IMR-90 (cell line): ENCODE data around the gene CDK6. TPM values are rescaled to one million over a fixed set of nuclear protein-coding genes. Genes with fewer than 3 reads are reported as not detected.

Experiments used
- ATAC-seq: fragments of 200-7000 bp; cut with Tn5 transposase; 2 replicates; pipeline ENCODE4 v1.9.1; 2020; ENCODE audit warnings: low read depth, mild to moderate bottlenecking, moderate library complexity
- BruUV-seq: library from RNA; stranded (reverse); fragments of 400-500 nt; replicated peaks from 2 replicates; lab custom pipeline; 2021; lab: Mats Ljungman, UMichigan
- CTCF ChIA-PET: fragments of 300-600 bp; formaldehyde crosslinking; extraction: SDS; loops from one replicate; lab custom pipeline; 2021; ENCODE audit warnings: antibody characterized with exemption; lab: Yijun Ruan, JAX
- POLR2A ChIA-PET: fragments of 300-600 bp; sonication (Branson Sonifier 250); formaldehyde crosslinking; loops from one replicate; lab custom pipeline; 2022; ENCODE audit warnings: antibody characterized with exemption; ENCODE audit not compliant: unreplicated experiment; lab: Charles Lee
- DNase-seq: peaks from one replicate; pipeline ENCODE4 v3.0.0; 2013
- H2AFZ ChIP-seq: replicated peaks from 2 replicates; pipeline ENCODE3; 2013; ENCODE audit warnings: low read length, mild to moderate bottlenecking; ENCODE audit not compliant: poor library complexity
- H2AK5ac ChIP-seq: 2 replicates; pipeline ENCODE4 v1.6.1; 2013; ENCODE audit warnings: low read depth, low read length, inconsistent platforms
- H2AK9ac ChIP-seq: replicated peaks from 2 replicates; pipeline ENCODE3; 2013; ENCODE audit warnings: mild to moderate bottlenecking, low read depth, low read length, moderate library complexity; ENCODE audit not compliant: poor library complexity
- H2BK120ac ChIP-seq: 2 replicates; pipeline ENCODE4 v1.6.1; 2013; ENCODE audit warnings: low read depth, low read length, inconsistent platforms
- H2BK15ac ChIP-seq: 3 replicates; pipeline ENCODE4 v1.6.1; 2013; ENCODE audit warnings: low read depth, low read length, inconsistent platforms
- H2BK20ac ChIP-seq: 2 replicates; pipeline ENCODE4 v1.6.1; 2013; ENCODE audit warnings: low read depth, mild to moderate bottlenecking, inconsistent platforms, low read length, moderate library complexity
- H2BK5ac ChIP-seq: 2 replicates; pipeline ENCODE4 v1.6.1; 2013; ENCODE audit warnings: mild to moderate bottlenecking, low read depth, low read length, inconsistent platforms; ENCODE audit not compliant: poor library complexity, severe bottlenecking
- H3K14ac ChIP-seq: replicated peaks from 2 replicates; pipeline ENCODE4 v1.6.1; 2013; ENCODE audit warnings: low read depth, low read length, inconsistent platforms
- H3K18ac ChIP-seq: 2 replicates; pipeline ENCODE4 v1.6.1; 2013; ENCODE audit warnings: low read depth, low read length, control low read depth
- H3K23ac ChIP-seq: 2 replicates; pipeline ENCODE4 v1.6.1; 2013; ENCODE audit warnings: low read depth, low read length, inconsistent platforms
- H3K27ac ChIP-seq: 2 replicates; pipeline ENCODE4 v1.5.1; 2013; ENCODE audit warnings: mild to moderate bottlenecking, control low read depth, low read length; ENCODE audit not compliant: insufficient read depth
- H3K27me3 ChIP-seq: 2 replicates; pipeline ENCODE4 v1.6.1; 2013; ENCODE audit warnings: low read length; ENCODE audit not compliant: control insufficient read depth, insufficient read depth
- H3K36me3 ChIP-seq: 2 replicates; pipeline ENCODE4 v1.6.1; 2013; ENCODE audit warnings: low read length, mixed read lengths; ENCODE audit not compliant: control insufficient read depth, insufficient read depth
- H3K4ac ChIP-seq: 2 replicates; pipeline ENCODE4 v1.6.1; 2013; ENCODE audit warnings: low read depth, low read length, inconsistent platforms
- H3K4me1 ChIP-seq: 2 replicates; pipeline ENCODE4 v1.6.1; 2013; ENCODE audit warnings: low read length, mixed read lengths; ENCODE audit not compliant: control insufficient read depth, insufficient read depth
- H3K4me2 ChIP-seq: 2 replicates; pipeline ENCODE4 v1.6.1; 2013; ENCODE audit warnings: low read depth, mild to moderate bottlenecking, control low read depth, low read length, moderate library complexity
- H3K4me3 ChIP-seq: 2 replicates; pipeline ENCODE4 v1.5.1; 2013; ENCODE audit warnings: low read depth, mild to moderate bottlenecking, control low read depth, low read length, moderate library complexity; ENCODE audit not compliant: insufficient read depth
- H3K56ac ChIP-seq: 2 replicates; pipeline ENCODE4 v1.6.1; 2013; ENCODE audit warnings: low read length, inconsistent platforms; ENCODE audit not compliant: insufficient read depth; ENCODE audit errors: extremely low read depth
- H3K79me1 ChIP-seq, 2 experiments: 2 replicates each; pipeline ENCODE4 v1.6.1; 2013; ENCODE audit warnings: low read length in 2 of 2, inconsistent platforms in 1 of 2, low read depth in 1 of 2
- H3K9ac ChIP-seq: 2 replicates; pipeline ENCODE4 v1.6.1; 2013; ENCODE audit warnings: low read depth, low read length, control low read depth
- H3K9me1 ChIP-seq: 2 replicates; pipeline ENCODE4 v1.6.1; 2013; ENCODE audit warnings: low read length, inconsistent platforms; ENCODE audit not compliant: insufficient read depth
- H3K9me3 ChIP-seq: 2 replicates; pipeline ENCODE4 v1.6.1; 2013; ENCODE audit warnings: low read length; ENCODE audit not compliant: control insufficient read depth, insufficient read depth
- H4K20me1 ChIP-seq: 2 replicates; pipeline ENCODE4 v1.6.1; 2013; ENCODE audit warnings: low read length, inconsistent platforms; ENCODE audit not compliant: insufficient read depth
- H4K5ac ChIP-seq: 2 replicates; pipeline ENCODE4 v1.6.1; 2013; ENCODE audit warnings: mild to moderate bottlenecking, low read depth, low read length, control low read depth
- H4K8ac ChIP-seq, 2 experiments: 2 replicates each; pipeline ENCODE4 v1.6.1; 2013; ENCODE audit warnings: low read depth in 2 of 2, low read length in 2 of 2, control low read depth in 1 of 2, inconsistent platforms in 1 of 2
- H4K91ac ChIP-seq: 2 replicates; pipeline ENCODE4 v1.6.1; 2013; ENCODE audit warnings: low read depth, low read length, inconsistent platforms; ENCODE audit not compliant: insufficient read depth
- CHD1 ChIP-seq: IDR thresholded peaks from 2 replicates; pipeline ENCODE4 v1.6.1; 2012; ENCODE audit warnings: low read depth, low read length, improper control_type of control experiment
- FOS ChIP-seq: fragments of 150-350 bp; IDR thresholded peaks from 2 replicates; pipeline ENCODE4 v1.6.1; 2016; ENCODE audit warnings: low read depth, low read length
- MAFK ChIP-seq: IDR thresholded peaks from 2 replicates; pipeline ENCODE4 v1.6.1; 2012; ENCODE audit warnings: low read depth, low read length, improper control_type of control experiment
- MAZ ChIP-seq: IDR thresholded peaks from 2 replicates; pipeline ENCODE4 v1.6.1; 2012; ENCODE audit warnings: low read depth, mild to moderate bottlenecking, low read length, improper control_type of control experiment, moderate library complexity, borderline replicate concordance
- MXI1 ChIP-seq: IDR thresholded peaks from 2 replicates; pipeline ENCODE4 v1.6.1; 2012; ENCODE audit warnings: low read depth, mild to moderate bottlenecking, low read length, moderate library complexity, borderline replicate concordance
- NFE2L2 ChIP-seq: fragments of 150-350 bp; IDR thresholded peaks from 2 replicates; pipeline ENCODE4 v1.6.1; 2016; ENCODE audit warnings: low read depth, mild to moderate bottlenecking, low read length
- RAD21 ChIP-seq: IDR thresholded peaks from 2 replicates; pipeline ENCODE4 v1.6.1; 2012; ENCODE audit warnings: low read length, improper control_type of control experiment
- RCOR1 ChIP-seq: IDR thresholded peaks from 2 replicates; pipeline ENCODE4 v1.6.1; 2012; ENCODE audit warnings: mild to moderate bottlenecking, low read length, improper control_type of control experiment; ENCODE audit not compliant: insufficient replicate concordance
- whole genome bisulfite sequencing, 2 experiments: methylation state at CpG; one replicate each; pipeline versions ENCODE4 v1.1.5 to v1.1.7; 2013; ENCODE audit warnings: missing lambda C conversion rate in 2 of 2; ENCODE audit not compliant: insufficient read length in 1 of 2; ENCODE audit errors: extremely low coverage in 2 of 2; 5-methylcytosine and 5-hydroxymethylcytosine counted together
- dilution Hi-C: fragments of 300-500 bp; cut with HindIII; formaldehyde crosslinking; loops from one replicate; pipeline ENCODE4 v1.14.3; 2018; ENCODE audit warnings: low sequenced_read_pairs; ENCODE audit not compliant: unreplicated experiment
- in situ Hi-C: fragments of 300-500 bp; cut with MboI; formaldehyde crosslinking; loops from 3 replicates; pipeline ENCODE4 v1.14.3; 2019; ENCODE audit warnings: low sequenced_read_pairs, inconsistent platforms, mixed read lengths
- intact Hi-C: fragments of 100-400 bp; cut with micrococcal nuclease; formaldehyde crosslinking; loops from 2 replicates; pipeline ENCODE4 v1.10.0; 2022
- polyA plus RNA-seq, 3 experiments: library from polyadenylated mRNA; depleted of rRNA; stranded (reverse); fragments of >200 nt; gene quantifications; 2 replicates each; pipeline ENCODE4 v1.2.3, GENCODE V29; 2012; ENCODE audit warnings: low replicate concordance in 1 of 3
- total RNA-seq: library from RNA; depleted of rRNA; stranded (reverse); fragments of >200 nt; gene quantifications from 2 replicates; pipeline ENCODE4 v1.2.3, GENCODE V29; 2012
- TF ChIP-seq, protein P1 (sequence below): fragments of 150-350 bp; IDR thresholded peaks from 2 replicates; pipeline ENCODE4 v1.6.1; 2016; ENCODE audit warnings: low read depth, mild to moderate bottlenecking, low read length, moderate library complexity, borderline replicate concordance
- TF ChIP-seq, protein P2 (sequence below): conservative IDR thresholded peaks from 2 replicates; pipeline ENCODE4 v1.5.1; 2012; ENCODE audit warnings: mild to moderate bottlenecking, low read depth, low read length, improper control_type of control experiment
- TF ChIP-seq, protein P3 (sequence below): fragments of 150-350 bp; IDR thresholded peaks from 2 replicates; pipeline ENCODE4 v1.6.1; 2017; ENCODE audit warnings: mild to moderate bottlenecking, antibody characterized with exemption, low read length, low read depth

Gene CDK6
- total and polyA plus RNA-seq, 2 of the 4 experiments (the other 2 are of a cell fraction), result 21.5 to 195 TPM

DNA sequence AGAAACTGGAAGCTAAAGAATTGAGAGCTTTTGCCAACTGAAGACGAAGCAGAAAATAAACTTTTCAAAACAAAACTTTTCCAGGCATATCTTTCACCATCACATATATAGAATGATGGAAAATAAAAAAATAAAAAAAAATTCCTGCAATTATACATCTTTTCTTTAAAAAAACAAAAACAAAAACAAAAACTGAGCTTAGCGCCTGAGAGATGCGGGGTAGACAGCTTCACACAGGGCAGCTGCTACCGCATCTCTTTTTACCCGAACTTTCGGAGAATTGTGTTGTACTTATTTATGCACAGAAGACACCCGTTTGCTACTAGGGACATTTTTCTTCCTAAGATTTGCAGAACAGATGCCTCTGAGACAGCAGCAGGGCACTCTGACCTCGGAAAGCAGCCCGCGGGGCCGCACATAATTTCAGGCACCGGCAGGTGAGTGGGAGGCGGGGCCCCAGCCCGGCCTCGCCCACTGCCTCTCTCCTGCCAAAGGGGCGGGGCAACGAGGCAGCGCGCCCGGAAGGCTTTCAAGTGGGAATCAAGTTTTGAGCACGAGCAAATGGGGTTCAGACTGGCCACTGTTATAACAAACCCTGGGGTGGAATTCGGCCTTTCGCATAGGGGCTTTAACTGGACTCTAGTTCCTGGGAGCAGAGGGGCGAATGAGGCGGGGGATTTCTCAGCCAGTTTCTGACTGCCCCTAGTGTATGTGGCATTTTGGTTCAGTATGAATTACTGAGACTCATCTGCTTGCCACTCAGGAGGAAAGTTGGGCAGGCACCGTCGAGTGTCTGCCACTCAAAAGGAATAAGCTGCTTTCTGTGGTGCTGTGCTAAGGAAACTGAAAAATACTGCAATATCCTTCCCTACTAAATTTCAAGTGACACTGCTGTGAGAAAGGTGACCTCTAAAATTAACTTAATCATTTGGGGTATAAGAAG, 227.7 kb downstream of the CDK6 start:
- ChIA-PET POLR2A (no interaction called here), CTCF (no interaction called here)
- H3K4me2 ChIP-seq, result no peak overlapping the region

More for the DNA sequence above, 227.7 kb downstream of the CDK6 start:
- Histone ChIP-seq H3K9ac (no peak overlapping the region), H3K79me1 (peaks cover 7 to 30% of the 10 kb centered on the region in 2 experiments), H3K14ac (no peak overlapping the region), H2AK9ac (no peak overlapping the region), H3K56ac (no peak overlapping the region), H2BK5ac (no peak overlapping the region), H3K18ac (no peak overlapping the region), H4K5ac (no peak overlapping the region), H2AFZ (no peak overlapping the region), H4K8ac (no peak overlapping the region), H3K4ac (no peak overlapping the region), H3K27ac (no peak overlapping the region), H2AK5ac (no peak overlapping the region), H3K4me3 (no peak overlapping the region), H3K27me3 (no peaks in the 10 kb centered on the region), H3K23ac (no peak overlapping the region), H3K9me1 (peaks cover 6% of the 10 kb centered on the region), H3K4me1 (peaks cover 8% of the 10 kb centered on the region), H3K36me3 (peaks cover 15% of the 10 kb centered on the region), H2BK15ac (no peak overlapping the region), H2BK20ac (no peak overlapping the region), H4K91ac (no peak overlapping the region), H3K9me3 (no peaks in the 10 kb centered on the region), H4K20me1 (peaks cover 3% of the 10 kb centered on the region; the same call in 1 of the 2 replicates), H2BK120ac (no peak overlapping the region)
- WGBS, 2 experiments, result 55% methylated on average over 13 of the region's 27 CpGs; no CpG with 5 or more reads in 1 of the 2 experiments
- DNase-seq, result no peak
- TF ChIP-seq CHD1, result no peak
- TF ChIP-seq FOS, result no peak
- TF ChIP-seq RAD21, result no peak
- no peak for TF ChIP-seq MAFK
- TF ChIP-seq, protein P1, sequence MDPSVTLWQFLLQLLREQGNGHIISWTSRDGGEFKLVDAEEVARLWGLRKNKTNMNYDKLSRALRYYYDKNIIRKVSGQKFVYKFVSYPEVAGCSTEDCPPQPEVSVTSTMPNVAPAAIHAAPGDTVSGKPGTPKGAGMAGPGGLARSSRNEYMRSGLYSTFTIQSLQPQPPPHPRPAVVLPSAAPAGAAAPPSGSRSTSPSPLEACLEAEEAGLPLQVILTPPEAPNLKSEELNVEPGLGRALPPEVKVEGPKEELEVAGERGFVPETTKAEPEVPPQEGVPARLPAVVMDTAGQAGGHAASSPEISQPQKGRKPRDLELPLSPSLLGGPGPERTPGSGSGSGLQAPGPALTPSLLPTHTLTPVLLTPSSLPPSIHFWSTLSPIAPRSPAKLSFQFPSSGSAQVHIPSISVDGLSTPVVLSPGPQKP, result no peak
- TF ChIP-seq, protein P2, sequence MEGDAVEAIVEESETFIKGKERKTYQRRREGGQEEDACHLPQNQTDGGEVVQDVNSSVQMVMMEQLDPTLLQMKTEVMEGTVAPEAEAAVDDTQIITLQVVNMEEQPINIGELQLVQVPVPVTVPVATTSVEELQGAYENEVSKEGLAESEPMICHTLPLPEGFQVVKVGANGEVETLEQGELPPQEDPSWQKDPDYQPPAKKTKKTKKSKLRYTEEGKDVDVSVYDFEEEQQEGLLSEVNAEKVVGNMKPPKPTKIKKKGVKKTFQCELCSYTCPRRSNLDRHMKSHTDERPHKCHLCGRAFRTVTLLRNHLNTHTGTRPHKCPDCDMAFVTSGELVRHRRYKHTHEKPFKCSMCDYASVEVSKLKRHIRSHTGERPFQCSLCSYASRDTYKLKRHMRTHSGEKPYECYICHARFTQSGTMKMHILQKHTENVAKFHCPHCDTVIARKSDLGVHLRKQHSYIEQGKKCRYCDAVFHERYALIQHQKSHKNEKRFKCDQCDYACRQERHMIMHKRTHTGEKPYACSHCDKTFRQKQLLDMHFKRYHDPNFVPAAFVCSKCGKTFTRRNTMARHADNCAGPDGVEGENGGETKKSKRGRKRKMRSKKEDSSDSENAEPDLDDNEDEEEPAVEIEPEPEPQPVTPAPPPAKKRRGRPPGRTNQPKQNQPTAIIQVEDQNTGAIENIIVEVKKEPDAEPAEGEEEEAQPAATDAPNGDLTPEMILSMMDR, result no peak
- no peak for TF ChIP-seq RCOR1
- TF ChIP-seq, protein P3, sequence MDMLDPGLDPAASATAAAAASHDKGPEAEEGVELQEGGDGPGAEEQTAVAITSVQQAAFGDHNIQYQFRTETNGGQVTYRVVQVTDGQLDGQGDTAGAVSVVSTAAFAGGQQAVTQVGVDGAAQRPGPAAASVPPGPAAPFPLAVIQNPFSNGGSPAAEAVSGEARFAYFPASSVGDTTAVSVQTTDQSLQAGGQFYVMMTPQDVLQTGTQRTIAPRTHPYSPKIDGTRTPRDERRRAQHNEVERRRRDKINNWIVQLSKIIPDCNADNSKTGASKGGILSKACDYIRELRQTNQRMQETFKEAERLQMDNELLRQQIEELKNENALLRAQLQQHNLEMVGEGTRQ, result no peak
- TF ChIP-seq NFE2L2, result no peak
- TF ChIP-seq MAZ, result no peak
- no peak for TF ChIP-seq MXI1
- dilution Hi-C loops (no loop called here), intact Hi-C loops (no loop called here), in situ Hi-C loops (no loop called here)
- no TSS peak for BruUV-seq
- ATAC-seq, result no peak
